HEK293 (cell line): ENCODE measurements around the gene DOK7.

Experiments used
- HOXA7 ChIP-seq: sonication (generic); formaldehyde crosslinking; IDR thresholded peaks from 2 replicates; pipeline ENCODE4 v1.8.1; 2022; ENCODE audit warnings: missing genetic modification reagents, borderline replicate concordance
- ZBTB21 ChIP-seq: fragments of 450-650 bp; formaldehyde crosslinking; IDR thresholded peaks from 2 replicates; pipeline ENCODE4 v1.5.1; 2017; ENCODE audit warnings: missing biosample characterization, missing genetic modification characterization
- ZBTB8A ChIP-seq: fragments of 450-650 bp; formaldehyde crosslinking; IDR thresholded peaks from 2 replicates; pipeline ENCODE4 v1.5.1; 2016; ENCODE audit warnings: missing biosample characterization, missing genetic modification characterization
- ZNF239 ChIP-seq: fragments of 450-650 bp; formaldehyde crosslinking; IDR thresholded peaks from 2 replicates; pipeline ENCODE4 v1.5.1; 2016; ENCODE audit warnings: missing biosample characterization, missing genetic modification characterization
- ZNF350 ChIP-seq: fragments of 450-650 bp; formaldehyde crosslinking; IDR thresholded peaks from 2 replicates; pipeline ENCODE4 v1.5.0; 2017; ENCODE audit warnings: missing biosample characterization, mild to moderate bottlenecking, missing genetic modification characterization
- TF ChIP-seq, protein P1 (sequence below): fragments of 450-650 bp; formaldehyde crosslinking; IDR thresholded peaks from 2 replicates; pipeline ENCODE4 v1.5.1; 2016; ENCODE audit warnings: missing biosample characterization, missing genetic modification characterization

DNA sequence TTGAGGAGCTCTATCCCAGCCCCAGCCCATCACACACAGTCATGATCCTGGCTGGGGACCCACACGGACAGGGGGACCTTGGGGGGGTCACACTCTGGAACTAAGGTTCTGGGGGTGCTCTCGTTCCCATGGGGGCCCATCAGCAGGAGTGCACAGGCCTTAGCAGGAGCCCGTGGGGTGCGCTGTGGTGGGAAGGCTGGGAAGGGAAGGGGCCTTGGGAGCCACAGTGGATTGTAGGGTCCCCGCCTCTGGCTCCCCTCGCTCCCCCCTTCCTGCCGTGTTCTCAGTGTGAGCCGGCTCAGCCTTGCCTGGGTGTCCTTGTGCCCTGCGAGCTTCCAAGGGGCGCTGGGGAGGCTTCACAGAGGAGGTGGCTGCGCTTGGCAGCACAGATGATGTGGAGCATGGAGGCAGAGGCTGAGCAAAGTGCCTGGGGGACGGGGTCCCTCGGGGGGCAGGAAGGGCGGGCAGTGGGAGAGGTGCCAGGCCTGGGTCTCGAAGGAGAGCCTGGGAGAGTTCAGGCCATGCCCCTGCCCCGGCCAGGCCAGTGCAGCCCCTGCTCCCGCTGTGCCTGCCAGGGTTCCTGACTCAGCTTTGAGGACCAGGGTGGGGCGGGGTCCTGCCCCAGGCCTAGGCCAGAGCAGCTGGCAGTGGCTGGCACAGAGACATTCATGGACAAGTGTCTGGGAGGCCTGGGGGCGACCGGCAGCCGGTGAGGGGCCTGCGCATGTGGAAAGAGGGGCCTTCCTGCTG, 26.9 kb upstream of the DOK7 start:
- no peak for TF ChIP-seq HOXA7 (CRISPR knock-in tag)
- no peak for TF ChIP-seq ZNF239 (tag by site-specific recombination)
- TF ChIP-seq ZBTB21 = no peak
- TF ChIP-seq, protein P1, sequence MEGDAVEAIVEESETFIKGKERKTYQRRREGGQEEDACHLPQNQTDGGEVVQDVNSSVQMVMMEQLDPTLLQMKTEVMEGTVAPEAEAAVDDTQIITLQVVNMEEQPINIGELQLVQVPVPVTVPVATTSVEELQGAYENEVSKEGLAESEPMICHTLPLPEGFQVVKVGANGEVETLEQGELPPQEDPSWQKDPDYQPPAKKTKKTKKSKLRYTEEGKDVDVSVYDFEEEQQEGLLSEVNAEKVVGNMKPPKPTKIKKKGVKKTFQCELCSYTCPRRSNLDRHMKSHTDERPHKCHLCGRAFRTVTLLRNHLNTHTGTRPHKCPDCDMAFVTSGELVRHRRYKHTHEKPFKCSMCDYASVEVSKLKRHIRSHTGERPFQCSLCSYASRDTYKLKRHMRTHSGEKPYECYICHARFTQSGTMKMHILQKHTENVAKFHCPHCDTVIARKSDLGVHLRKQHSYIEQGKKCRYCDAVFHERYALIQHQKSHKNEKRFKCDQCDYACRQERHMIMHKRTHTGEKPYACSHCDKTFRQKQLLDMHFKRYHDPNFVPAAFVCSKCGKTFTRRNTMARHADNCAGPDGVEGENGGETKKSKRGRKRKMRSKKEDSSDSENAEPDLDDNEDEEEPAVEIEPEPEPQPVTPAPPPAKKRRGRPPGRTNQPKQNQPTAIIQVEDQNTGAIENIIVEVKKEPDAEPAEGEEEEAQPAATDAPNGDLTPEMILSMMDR (tag by site-specific recombination) = no peak
- no peak for TF ChIP-seq ZBTB8A (tag by site-specific recombination)
- no peak for TF ChIP-seq ZNF350 (tag by site-specific recombination)
